Activated CD4-positive, alpha-beta T cell treated with anti-CD3 and anti-CD28 coated beads, Interleukin-2, amount 10 ng/mL, durations not matched to agents 7 days and 5 days (primary cell): ENCODE data around the gene OBSCN. TPM values are rescaled to one million over a fixed set of nuclear protein-coding genes. Genes with fewer than 3 reads are reported as not detected.

Experiments
- CTCF ChIA-PET: fragments of 350-600 bp; sonication (Branson Sonifier 250); formaldehyde crosslinking; loops from one replicate; lab custom pipeline; 2021; ENCODE audit warnings: antibody characterized with exemption; lab: Charles Lee
- POLR2A ChIA-PET: fragments of 350-600 bp; sonication (Branson Sonifier 250); formaldehyde crosslinking; loops from one replicate; lab custom pipeline; 2021; ENCODE audit warnings: antibody characterized with exemption; lab: Charles Lee
- DNase-seq: peaks from one replicate; pipeline ENCODE4 v3.0.0-alpha.2; 2020
- H3K27ac Mint-ChIP-seq: one replicate; pipeline ENCODE4 v1.8.0; 2021; ENCODE audit warnings: mild to moderate bottlenecking, moderate library complexity, mixed read lengths
- H3K27me3 Mint-ChIP-seq: one replicate; pipeline ENCODE4 v1.8.0; 2021; ENCODE audit warnings: mixed read lengths
- H3K36me3 Mint-ChIP-seq: one replicate; pipeline ENCODE4 v1.8.0; 2021; ENCODE audit warnings: low read depth, mixed read lengths
- H3K4me1 Mint-ChIP-seq: one replicate; pipeline ENCODE4 v1.8.0; 2021; ENCODE audit warnings: mixed read lengths
- H3K4me3 Mint-ChIP-seq: one replicate; pipeline ENCODE4 v1.8.0; 2021; ENCODE audit warnings: mild to moderate bottlenecking, moderate library complexity, mixed read lengths
- H3K9me3 Mint-ChIP-seq: one replicate; pipeline ENCODE4 v1.8.0; 2021; ENCODE audit warnings: mixed read lengths
- total RNA-seq, 2 experiments: library from RNA; stranded (reverse); gene quantifications; one replicate each; pipeline ENCODE4 v1.2.3, GENCODE V29; 2021

OBSCN gene
- total RNA-seq, 2 experiments from 2014 or later: 13.8 to 21.8 TPM

- POLR2A ChIA-PET: no interaction called here
- Mint-ChIP-seq H3K27me3 (peaks cover 14% of the 10 kb centered on the region), H3K36me3 (no peaks in the 10 kb centered on the region), H3K4me1 (no peaks in the 10 kb centered on the region), H3K9me3 (no peaks in the 10 kb centered on the region), H3K4me3 (no peak overlapping the region), H3K27ac (no peak overlapping the region)
- CTCF ChIA-PET: no interaction called here
- no peak for DNase-seq
These were observed 1.1 kb upstream of the OBSCN start for GRCh38 chr1:228206582-228207351.

GRCh38 chr1:228207381-228207810 lies 448 bp upstream of the OBSCN start:
- peaks cover 14% of the 10 kb centered on the region for H3K27me3 Mint-ChIP-seq
- no peaks in the 10 kb centered on the region for H3K9me3 Mint-ChIP-seq
- DNase-seq: no peak
- H3K36me3 Mint-ChIP-seq: no peaks in the 10 kb centered on the region
- H3K4me1 Mint-ChIP-seq: no peaks in the 10 kb centered on the region
- CTCF ChIA-PET: no interaction called here
- no peak overlapping the region for H3K27ac Mint-ChIP-seq
- POLR2A ChIA-PET: no interaction called here
- H3K4me3 Mint-ChIP-seq: no peak overlapping the region

- no peak overlapping the region for H3K27ac Mint-ChIP-seq
- H3K9me3 Mint-ChIP-seq: no peaks in the 10 kb centered on the region
- H3K27me3 Mint-ChIP-seq: peaks cover 7% of the 10 kb centered on the region
- ChIA-PET CTCF (interaction anchor here (0.9 to 1.5 kb wide), 4 partner anchors 9 to 306 kb away, joined by 3 read pairs; no protein-coding TSS in a partner anchor), POLR2A (no interaction called here)
- H3K4me3 Mint-ChIP-seq: no peak overlapping the region
- peaks cover 2% of the 10 kb centered on the region for H3K4me1 Mint-ChIP-seq
- H3K36me3 Mint-ChIP-seq: no peaks in the 10 kb centered on the region
- DNase-seq: no peak
These were observed 1.1 kb downstream of the OBSCN start for GRCh38 chr1:228208831-228209551.

GRCh38 chr1:228209657-228210056 lies 1.8 kb downstream of the OBSCN start:
- H3K9me3 Mint-ChIP-seq: no peaks in the 10 kb centered on the region
- ChIA-PET CTCF (interaction anchor here (1.1 to 1.7 kb wide), 3 partner anchors 44 to 305 kb away, joined by 3 to 4 read pairs (median 3); partner anchors contain the start of gene IBA57), POLR2A (no interaction called here)
- H3K36me3 Mint-ChIP-seq: no peaks in the 10 kb centered on the region
- no peak overlapping the region for H3K27ac Mint-ChIP-seq
- no peak for DNase-seq
- peaks cover 2% of the 10 kb centered on the region for H3K4me1 Mint-ChIP-seq
- peaks cover 7% of the 10 kb centered on the region for H3K27me3 Mint-ChIP-seq
- no peak overlapping the region for H3K4me3 Mint-ChIP-seq

GRCh38 chr1:228210076-228210651 lies 2.3 kb downstream of the OBSCN start:
- Mint-ChIP-seq H3K4me3 (no peak overlapping the region), H3K27ac (no peak overlapping the region), H3K36me3 (no peaks in the 10 kb centered on the region), H3K27me3 (peaks cover 3% of the 10 kb centered on the region), H3K9me3 (no peaks in the 10 kb centered on the region), H3K4me1 (peaks cover 2% of the 10 kb centered on the region)
- DNase-seq: no peak
- ChIA-PET POLR2A (no interaction called here), CTCF (interaction anchor here (1.5 to 1.8 kb wide), 3 partner anchors 45 to 79 kb away, joined by 3 to 4 read pairs (median 4); partner anchors contain the start of gene IBA57)

- Mint-ChIP-seq H3K27ac (no peak overlapping the region), H3K4me3 (peak overlapping the region; percentile 26), H3K36me3 (no peaks in the 10 kb centered on the region), H3K9me3 (no peaks in the 10 kb centered on the region), H3K27me3 (peaks cover 2% of the 10 kb centered on the region), H3K4me1 (peaks cover 2% of the 10 kb centered on the region)
- POLR2A ChIA-PET: no interaction called here
- CTCF ChIA-PET: interaction anchor here (1.5 to 1.8 kb wide), 3 partner anchors 46 to 80 kb away, joined by 3 to 4 read pairs (median 4); partner anchors contain the start of gene IBA57
- no peak for DNase-seq
These were observed 3.1 kb downstream of the OBSCN start for GRCh38 chr1:228210712-228211530.

GRCh38 chr1:228211531-228212414 lies 3.9 kb downstream of the OBSCN start:
- Mint-ChIP-seq H3K4me3 (peak overlapping the region; percentile 26), H3K27me3 (no peaks in the 10 kb centered on the region), H3K4me1 (peaks cover 2% of the 10 kb centered on the region), H3K36me3 (no peaks in the 10 kb centered on the region), H3K27ac (no peak overlapping the region), H3K9me3 (no peaks in the 10 kb centered on the region)
- CTCF ChIA-PET: interaction anchor here (1.2 to 1.8 kb wide), 3 partner anchors 46 to 81 kb away, joined by 3 to 4 read pairs (median 4); partner anchors contain the start of gene IBA57
- no peak for DNase-seq
- POLR2A ChIA-PET: no interaction called here

GRCh38 chr1:228212415-228212965 lies 4.6 kb downstream of the OBSCN start:
- Mint-ChIP-seq H3K36me3 (no peaks in the 10 kb centered on the region), H3K4me3 (peak overlapping the region; percentile 78), H3K9me3 (no peaks in the 10 kb centered on the region), H3K4me1 (peaks cover 2% of the 10 kb centered on the region), H3K27me3 (no peaks in the 10 kb centered on the region), H3K27ac (no peak overlapping the region)
- DNase-seq: no peak
- ChIA-PET POLR2A (no interaction called here), CTCF (interaction anchor here (1.2 to 1.5 kb wide), 2 partner anchors 46 to 82 kb away, joined by 3 to 5 read pairs; no protein-coding TSS in a partner anchor)

- peak; percentile 91 for DNase-seq
- peak overlapping the region; percentile 87 for H3K27ac Mint-ChIP-seq
- H3K36me3 Mint-ChIP-seq: no peaks in the 10 kb centered on the region
- no peaks in the 10 kb centered on the region for H3K9me3 Mint-ChIP-seq
- peak overlapping the region; percentile 78 for H3K4me3 Mint-ChIP-seq
- POLR2A ChIA-PET: interaction anchor here (0.6 kb wide), 1 partner anchor 889 kb away, joined by 4 read pairs; no protein-coding TSS in a partner anchor
- H3K27me3 Mint-ChIP-seq: no peaks in the 10 kb centered on the region
- CTCF ChIA-PET: interaction anchor here (1.0 to 1.5 kb wide), 4 partner anchors 12 to 47 kb away, joined by 3 to 6 read pairs (median 4); no protein-coding TSS in a partner anchor
- peaks cover 2% of the 10 kb centered on the region for H3K4me1 Mint-ChIP-seq
These were observed 5.4 kb downstream of the OBSCN start for GRCh38 chr1:228212966-228213844.
